ENCODE measurements around the gene ADD3.
"Not testable (repeated sequence)": the region's sequence is repeated elsewhere in the genome, so short reads cannot be mapped to it uniquely, and the experiment has no call there.

The ADD3 gene

GRCh38 chr10:110036640-110037039 is 28.9 kb downstream of the ADD3 start:
- DNase-seq, result no peak

- no peak for DNase-seq
Measured at GRCh38 chr10:110039254-110039653, 31.5 kb downstream of the ADD3 start.

- no peak for DNase-seq
Measured at GRCh38 chr10:110040108-110040507, 32.3 kb downstream of the ADD3 start.

- no peak for DNase-seq
Measured at GRCh38 chr10:110040767-110041478, 33.1 kb downstream of the ADD3 start.

GRCh38 chr10:110041479-110041829 is 33.7 kb downstream of the ADD3 start:
- no peak for DNase-seq

- no peak for DNase-seq
Measured at GRCh38 chr10:110042181-110042580, 34.4 kb downstream of the ADD3 start.

GRCh38 chr10:110042891-110043290 is 35.1 kb downstream of the ADD3 start:
- no peak for DNase-seq

GRCh38 chr10:110044681-110045080 is 36.9 kb downstream of the ADD3 start:
- DNase-seq, result no peak

- DNase-seq, result no peak
Measured at GRCh38 chr10:110045772-110046171, 38.0 kb downstream of the ADD3 start.

- not testable (repeated sequence) for DNase-seq
Measured at GRCh38 chr10:110048145-110048544, 40.4 kb downstream of the ADD3 start.

GRCh38 chr10:110048781-110049180 is 41.0 kb downstream of the ADD3 start:
- DNase-seq, result no peak

GRCh38 chr10:110049889-110050591 is 42.3 kb downstream of the ADD3 start:
- DNase-seq, result not testable (repeated sequence)

- no peak for DNase-seq
Measured at GRCh38 chr10:110051487-110051886, 43.7 kb downstream of the ADD3 start.

- DNase-seq, result no peak
Measured at GRCh38 chr10:110052916-110053315, 45.1 kb downstream of the ADD3 start.

GRCh38 chr10:110056822-110057221 is 49.0 kb downstream of the ADD3 start:
- DNase-seq, result no peak

GRCh38 chr10:110057456-110057855 is 49.7 kb downstream of the ADD3 start:
- DNase-seq, result no peak

GRCh38 chr10:110058212-110058611 is 50.4 kb downstream of the ADD3 start:
- no peak for DNase-seq

- DNase-seq, result no peak
Measured at GRCh38 chr10:110059925-110060324, 52.1 kb downstream of the ADD3 start.

- DNase-seq, result no peak
Measured at GRCh38 chr10:110061687-110062086, 53.9 kb downstream of the ADD3 start.

GRCh38 chr10:110065269-110065668 is 57.5 kb downstream of the ADD3 start:
- DNase-seq, result no peak

- DNase-seq, result peak in 1 of 2 experiments; percentile 52
Measured at GRCh38 chr10:110067960-110068770, 60.4 kb downstream of the ADD3 start.

- DNase-seq, result no peak
Measured at GRCh38 chr10:110068780-110069179, 61.0 kb downstream of the ADD3 start.

GRCh38 chr10:110069502-110069982 is 61.8 kb downstream of the ADD3 start:
- no peak for DNase-seq

- no peak for DNase-seq
Measured at GRCh38 chr10:110073896-110074295, 66.1 kb downstream of the ADD3 start.

Data from activated CD4-positive, alpha-beta T cell treated with anti-CD3 and anti-CD28 coated beads, Interleukin-2, amount 50 U/mL, for 48 hours (primary cell).